ENCODE data around the gene P2RY2. TPM values are rescaled to one million over a fixed set of nuclear protein-coding genes. Genes with fewer than 3 reads are reported as not detected.
A peak's percentile ranks its signal among the peaks of the same experiment; 100 is the strongest.

The P2RY2 gene
- total and polyA plus RNA-seq, 2 donors (not counting 1 experiment from before 2014, with no cell fraction given): 0.05 to 0.17 TPM

DNA sequence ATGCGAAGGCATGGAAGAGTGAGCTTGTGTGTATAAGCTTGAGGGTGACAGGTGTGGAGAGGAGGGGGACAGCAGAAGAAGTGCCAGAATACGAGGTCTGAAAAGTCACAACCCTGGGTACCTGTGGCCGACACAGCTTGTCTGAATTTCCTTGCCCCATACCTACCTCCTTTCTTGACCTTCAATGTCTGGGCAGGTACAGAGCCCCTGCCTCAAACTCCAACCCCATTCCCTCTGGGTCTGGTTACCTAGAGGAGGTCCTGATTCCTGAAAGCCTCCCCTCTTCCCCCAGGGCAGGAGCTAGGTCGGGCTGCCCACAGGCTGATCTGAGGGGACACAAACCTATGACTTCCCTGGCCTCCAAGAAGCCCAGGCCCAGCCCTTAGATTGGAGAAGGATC, 39.4 kb upstream of the P2RY2 start:
- no peaks in the 10 kb centered on the region for H3K36me3 ChIP-seq (ENCODE audit: control insufficient read depth, insufficient read depth, low read length)
- H3K4me2 ChIP-seq (ENCODE audit: extremely low read depth, insufficient read depth, low read length): no peak overlapping the region
- no peaks in the 10 kb centered on the region for H3K79me2 ChIP-seq (ENCODE audit: control insufficient read depth, insufficient read depth, low read length)
- H3K4me1 ChIP-seq (ENCODE audit: control insufficient read depth, extremely low read depth, insufficient read depth, low read length): peaks cover 3% of the 10 kb centered on the region
- no peak overlapping the region for H3K4me3 ChIP-seq (replicated peaks in 1 of 4; ENCODE audit: control extremely low read depth in 1 of 4, insufficient read depth in 1 of 4, low read depth in 3 of 4, low read length in 4 of 4)
- no peak for DNase-seq (ENCODE audit: low read depth in 2 of 2)
- no peak overlapping the region for H2AFZ ChIP-seq (ENCODE audit: low read length)
- no peaks in the 10 kb centered on the region for H3K27me3 ChIP-seq (ENCODE audit: control insufficient read depth, insufficient read depth, low read length)
- H4K20me1 ChIP-seq (ENCODE audit: control insufficient read depth, extremely low read depth, insufficient read depth, low read length): no peaks in the 10 kb centered on the region
- H3K27ac ChIP-seq (ENCODE audit: insufficient read depth, low read length): no peak overlapping the region
- no peak overlapping the region for H3K9ac ChIP-seq (ENCODE audit: insufficient read depth, low read length)
- TF ChIP-seq, protein P1, sequence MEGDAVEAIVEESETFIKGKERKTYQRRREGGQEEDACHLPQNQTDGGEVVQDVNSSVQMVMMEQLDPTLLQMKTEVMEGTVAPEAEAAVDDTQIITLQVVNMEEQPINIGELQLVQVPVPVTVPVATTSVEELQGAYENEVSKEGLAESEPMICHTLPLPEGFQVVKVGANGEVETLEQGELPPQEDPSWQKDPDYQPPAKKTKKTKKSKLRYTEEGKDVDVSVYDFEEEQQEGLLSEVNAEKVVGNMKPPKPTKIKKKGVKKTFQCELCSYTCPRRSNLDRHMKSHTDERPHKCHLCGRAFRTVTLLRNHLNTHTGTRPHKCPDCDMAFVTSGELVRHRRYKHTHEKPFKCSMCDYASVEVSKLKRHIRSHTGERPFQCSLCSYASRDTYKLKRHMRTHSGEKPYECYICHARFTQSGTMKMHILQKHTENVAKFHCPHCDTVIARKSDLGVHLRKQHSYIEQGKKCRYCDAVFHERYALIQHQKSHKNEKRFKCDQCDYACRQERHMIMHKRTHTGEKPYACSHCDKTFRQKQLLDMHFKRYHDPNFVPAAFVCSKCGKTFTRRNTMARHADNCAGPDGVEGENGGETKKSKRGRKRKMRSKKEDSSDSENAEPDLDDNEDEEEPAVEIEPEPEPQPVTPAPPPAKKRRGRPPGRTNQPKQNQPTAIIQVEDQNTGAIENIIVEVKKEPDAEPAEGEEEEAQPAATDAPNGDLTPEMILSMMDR (conservative IDR thresholded peaks at IDR 0.05 in 1 of 2, IDR thresholded peaks at IDR 0.05 in 1 of 2; ENCODE audit: low read depth in 1 of 2, low read length in 2 of 2): no peak
- TF ChIP-seq EZH2 (IDR thresholded peaks at IDR 0.05; ENCODE audit: low read length, missing control alignments): no peak
- H3K9me3 ChIP-seq (ENCODE audit: control insufficient read depth, insufficient read depth, low read depth, low read length): no peaks in the 10 kb centered on the region

DNA sequence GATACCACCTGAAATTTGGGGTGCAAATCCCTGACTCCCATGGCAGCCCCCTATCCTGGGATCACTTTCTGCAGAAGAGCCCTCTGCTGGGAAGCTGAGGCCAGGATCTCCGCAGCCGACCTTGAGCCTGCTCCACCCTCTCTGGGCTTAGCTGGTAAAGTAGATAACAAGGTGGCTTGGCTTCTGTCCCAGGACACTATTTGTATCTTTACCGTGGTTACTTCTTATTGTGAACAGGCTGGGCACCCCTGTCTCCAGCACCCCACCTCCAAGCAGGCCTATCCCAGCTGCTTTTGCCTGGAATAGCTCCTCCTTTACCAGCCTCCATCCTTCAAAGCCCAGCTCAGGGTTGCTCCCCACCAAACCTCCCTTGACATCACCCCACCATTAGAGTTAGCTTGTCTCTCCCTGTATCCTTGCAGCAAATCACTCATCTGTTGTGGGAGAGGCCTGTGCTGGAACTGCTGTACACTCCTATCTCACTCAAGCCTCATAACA, 35.2 kb upstream of the P2RY2 start:
- no peaks in the 10 kb centered on the region for H4K20me1 ChIP-seq (ENCODE audit: control insufficient read depth, extremely low read depth, insufficient read depth, low read length)
- no peak overlapping the region for H3K4me2 ChIP-seq (ENCODE audit: extremely low read depth, insufficient read depth, low read length)
- H3K27me3 ChIP-seq (ENCODE audit: control insufficient read depth, insufficient read depth, low read length): no peaks in the 10 kb centered on the region
- TF ChIP-seq, protein P1 (conservative IDR thresholded peaks at IDR 0.05 in 1 of 2, IDR thresholded peaks at IDR 0.05 in 1 of 2; ENCODE audit: low read depth in 1 of 2, low read length in 2 of 2): no peak
- TF ChIP-seq EZH2 (IDR thresholded peaks at IDR 0.05; ENCODE audit: low read length, missing control alignments): no peak
- no peaks in the 10 kb centered on the region for H3K36me3 ChIP-seq (ENCODE audit: control insufficient read depth, insufficient read depth, low read length)
- H3K9ac ChIP-seq (ENCODE audit: insufficient read depth, low read length): no peak overlapping the region
- no peak for DNase-seq (ENCODE audit: low read depth in 2 of 2)
- no peaks in the 10 kb centered on the region for H3K9me3 ChIP-seq (ENCODE audit: control insufficient read depth, insufficient read depth, low read depth, low read length)
- H3K27ac ChIP-seq (ENCODE audit: insufficient read depth, low read length): no peak overlapping the region
- no peak overlapping the region for H2AFZ ChIP-seq (ENCODE audit: low read length)
- peaks cover 6% of the 10 kb centered on the region for H3K4me1 ChIP-seq (ENCODE audit: control insufficient read depth, extremely low read depth, insufficient read depth, low read length)
- H3K4me3 ChIP-seq (replicated peaks in 1 of 4; ENCODE audit: control extremely low read depth in 1 of 4, insufficient read depth in 1 of 4, low read depth in 3 of 4, low read length in 4 of 4): no peak overlapping the region
- no peaks in the 10 kb centered on the region for H3K79me2 ChIP-seq (ENCODE audit: control insufficient read depth, insufficient read depth, low read length)

DNA sequence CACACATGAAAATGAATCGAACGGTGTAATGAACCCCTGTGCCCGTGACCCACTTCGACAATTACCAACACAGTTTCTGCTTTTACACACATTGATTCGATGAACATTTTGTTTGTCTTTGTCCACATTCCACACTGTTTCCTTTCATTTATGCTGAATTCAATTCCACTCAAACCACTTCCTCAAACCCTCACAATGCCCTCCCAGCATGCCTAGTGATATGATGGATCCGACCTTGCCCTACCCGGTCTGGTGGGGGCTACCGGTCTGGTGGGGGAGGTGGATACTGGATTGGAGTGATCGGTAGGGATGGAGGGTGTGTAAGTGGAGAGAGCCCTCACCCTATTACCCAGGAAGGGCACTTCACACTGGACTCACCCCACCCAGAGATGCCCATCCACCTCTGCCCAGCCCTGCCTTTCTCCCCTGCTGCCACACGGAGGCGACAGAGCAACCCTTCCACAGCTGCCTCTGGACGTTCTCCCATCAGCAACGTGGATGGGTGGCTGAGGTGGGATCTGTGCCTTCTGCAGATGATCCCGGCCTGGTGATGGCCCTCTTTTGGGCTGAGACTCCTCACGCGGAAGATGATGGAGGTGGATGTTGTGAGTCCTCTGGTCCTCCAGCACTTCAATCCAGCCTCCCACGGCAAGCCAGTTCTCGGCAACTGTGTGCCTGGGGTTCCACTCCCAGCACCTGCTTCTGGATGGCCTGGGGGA, 33.0 kb upstream of the P2RY2 start:
- no peaks in the 10 kb centered on the region for H4K20me1 ChIP-seq (ENCODE audit: control insufficient read depth, extremely low read depth, insufficient read depth, low read length)
- no peaks in the 10 kb centered on the region for H3K9me3 ChIP-seq (ENCODE audit: control insufficient read depth, insufficient read depth, low read depth, low read length)
- H3K4me2 ChIP-seq (ENCODE audit: extremely low read depth, insufficient read depth, low read length): no peak overlapping the region
- DNase-seq (ENCODE audit: low read depth in 2 of 2): peak; percentile 28 to 39
- no peaks in the 10 kb centered on the region for H3K36me3 ChIP-seq (ENCODE audit: control insufficient read depth, insufficient read depth, low read length)
- H3K27ac ChIP-seq (ENCODE audit: insufficient read depth, low read length): no peak overlapping the region
- H3K4me3 ChIP-seq (replicated peaks in 1 of 4; ENCODE audit: control extremely low read depth in 1 of 4, insufficient read depth in 1 of 4, low read depth in 3 of 4, low read length in 4 of 4): no peak overlapping the region
- H3K9ac ChIP-seq (ENCODE audit: insufficient read depth, low read length): no peak overlapping the region
- TF ChIP-seq EZH2 (IDR thresholded peaks at IDR 0.05; ENCODE audit: low read length, missing control alignments): no peak
- TF ChIP-seq, protein P1 (conservative IDR thresholded peaks at IDR 0.05 in 1 of 2, IDR thresholded peaks at IDR 0.05 in 1 of 2; ENCODE audit: low read depth in 1 of 2, low read length in 2 of 2): peak; percentile 92 to 96
- no peak overlapping the region for H2AFZ ChIP-seq (ENCODE audit: low read length)
- H3K4me1 ChIP-seq (ENCODE audit: control insufficient read depth, extremely low read depth, insufficient read depth, low read length): peaks cover 5% of the 10 kb centered on the region
- H3K27me3 ChIP-seq (ENCODE audit: control insufficient read depth, insufficient read depth, low read length): peaks cover 2% of the 10 kb centered on the region
- no peaks in the 10 kb centered on the region for H3K79me2 ChIP-seq (ENCODE audit: control insufficient read depth, insufficient read depth, low read length)
